Stomach (tissue), 4 donors: ENCODE measurements around the gene SMIM3.

Experiments used
- CTCF ChIP-seq, 7 experiments: fragments of 450-650 bp in 4 of 7; fragments of 200-600 bp in 3 of 7; sonication (generic) in 3 of 7; IDR thresholded peaks; one replicate each; pipeline ENCODE4 v1.5.1; 2016 to 2019; ENCODE audit warnings: antibody characterized with exemption in 7 of 7, control low read depth in 2 of 7, mild to moderate bottlenecking in 1 of 7
- POLR2A ChIP-seq, 4 donors: fragments of 450-650 bp; IDR thresholded peaks; one replicate each; pipeline ENCODE4 v1.6.1; 2016; ENCODE audit warnings: antibody characterized with exemption in 4 of 4, control low read depth in 2 of 4, mild to moderate bottlenecking in 1 of 4, moderate library complexity in 1 of 4

- TF ChIP-seq CTCF (IDR thresholded peaks at IDR 0.05) (no peak), POLR2A (IDR thresholded peaks at IDR 0.05) (no peak)
These were observed 4.4 kb upstream of the SMIM3 start for GRCh38 chr5:150774145-150774544.
